Keratinocyte (primary cell): Measurements from ENCODE around the gene ADCYAP1R1. TPM values are rescaled to one million over a fixed set of nuclear protein-coding genes. Genes with fewer than 3 reads are reported as not detected.

Source experiments
- DNase-seq: peaks from one replicate; pipeline ENCODE4 v3.0.0-alpha.2; 2011; ENCODE audit warnings: low read depth, missing footprints, low spot score
- FAIRE-seq: peaks from 2 replicates; lab custom pipeline; 2011; peaks lifted over from hg19 to GRCh38; lab: Jason Lieb, UNC
- H2AFZ ChIP-seq: 2 replicates; pipeline ENCODE4 v1.6.0; 2012; ENCODE audit warnings: low read length, control low read depth, inconsistent platforms; ENCODE audit not compliant: control insufficient read depth
- H3K27ac ChIP-seq: 2 replicates; pipeline ENCODE4 v1.5.1; 2011; ENCODE audit warnings: low read length; ENCODE audit not compliant: control insufficient read depth, insufficient read depth
- H3K27me3 ChIP-seq: 3 replicates; pipeline ENCODE4 v1.6.0; 2011; ENCODE audit warnings: low read length; ENCODE audit not compliant: control insufficient read depth, insufficient read depth; ENCODE audit errors: extremely low read depth
- H3K36me3 ChIP-seq, 2 experiments: 2 replicates in 1 of 2; 3 replicates in 1 of 2; pipeline ENCODE4 v1.5.1; 2011; ENCODE audit warnings: low read length in 2 of 2, mild to moderate bottlenecking in 1 of 2; ENCODE audit not compliant: control insufficient read depth in 2 of 2, insufficient read depth in 2 of 2; ENCODE audit errors: extremely low read depth in 1 of 2
- H3K4me1 ChIP-seq: 3 replicates; pipeline ENCODE4 v1.5.1; 2011; ENCODE audit warnings: low read length; ENCODE audit not compliant: control insufficient read depth, insufficient read depth; ENCODE audit errors: extremely low read depth
- H3K4me2 ChIP-seq: 3 replicates; pipeline ENCODE4 v1.6.0; 2011; ENCODE audit warnings: low read depth, low read length; ENCODE audit not compliant: control insufficient read depth, insufficient read depth; ENCODE audit errors: extremely low read depth
- H3K4me3 ChIP-seq, 3 experiments: fragments of 200-600 bp in 1 of 3; sonication (generic) in 1 of 3; 2 replicates in 2 of 3; 3 replicates in 1 of 3; pipeline ENCODE4 v1.5.1; 2011 to 2016; ENCODE audit warnings: low read length in 3 of 3, mild to moderate bottlenecking in 3 of 3, control low read depth in 2 of 3, inconsistent platforms in 1 of 3, low read depth in 1 of 3, mixed read lengths in 1 of 3, mixed run types in 1 of 3, moderate library complexity in 1 of 3; ENCODE audit not compliant: control insufficient read depth in 2 of 3, insufficient read depth in 2 of 3; ENCODE audit errors: extremely low read depth in 1 of 3
- H3K79me2 ChIP-seq: 2 replicates; pipeline ENCODE4 v1.6.0; 2012; ENCODE audit warnings: low read length; ENCODE audit not compliant: control insufficient read depth, insufficient read depth
- H3K9ac ChIP-seq: 3 replicates; pipeline ENCODE4 v1.6.0; 2011; ENCODE audit warnings: low read length; ENCODE audit not compliant: control insufficient read depth, insufficient read depth; ENCODE audit errors: extremely low read depth
- H3K9me1 ChIP-seq: 3 replicates; pipeline ENCODE4 v1.6.0; 2011; ENCODE audit warnings: low read length; ENCODE audit not compliant: control insufficient read depth, insufficient read depth; ENCODE audit errors: extremely low read depth
- H3K9me3 ChIP-seq: 2 replicates; pipeline ENCODE4 v1.5.1; 2012; ENCODE audit warnings: low read depth, low read length; ENCODE audit not compliant: control insufficient read depth
- H4K20me1 ChIP-seq: 3 replicates; pipeline ENCODE4 v1.6.0; 2011; ENCODE audit warnings: low read length; ENCODE audit not compliant: control insufficient read depth, insufficient read depth; ENCODE audit errors: extremely low read depth
- CTCF ChIP-seq, 3 experiments: IDR thresholded peaks in 1 of 3; conservative IDR thresholded peaks in 1 of 3; optimal IDR thresholded peaks in 1 of 3; 2 replicates in 2 of 3; 3 replicates in 1 of 3; pipeline versions ENCODE3 to v1.5.1; 2011; ENCODE audit warnings: low read length in 3 of 3, mild to moderate bottlenecking in 3 of 3, moderate library complexity in 2 of 3, control low read depth in 1 of 3, inconsistent platforms in 1 of 3; ENCODE audit not compliant: insufficient read depth in 2 of 3; ENCODE audit errors: extremely low read depth in 1 of 3
- EZH2 ChIP-seq: IDR thresholded peaks from one replicate; pipeline ENCODE4 v1.6.1; 2012; ENCODE audit warnings: inconsistent platforms, mild to moderate bottlenecking, low read length, moderate library complexity
- dilution Hi-C: fragments of 300-500 bp; cut with MboI; formaldehyde crosslinking; loops from one replicate; pipeline ENCODE4 v1.7.0; 2020; ENCODE audit warnings: low sequenced_read_pairs; ENCODE audit not compliant: extremely low pct_ligation_motif_present
- polyA plus RNA-seq, 5 experiments: library from polyadenylated mRNA; depleted of rRNA in 3 of 5; stranded (reverse) in 3 of 5; stranded (forward) in 1 of 5; unstranded in 1 of 5; fragments of >200 nt; gene quantifications; 1 replicate in 1 of 5; 2 replicates in 3 of 5; 3 replicates in 1 of 5; pipeline versions ENCODE4 v1.2.1 to v1.2.3, GENCODE V29; 2011 to 2012; ENCODE audit warnings: missing spikeins in 2 of 5, low read depth in 1 of 5, low replicate concordance in 1 of 5

The ADCYAP1R1 gene
- polyA plus RNA-seq, 1 donor (not counting 4 experiments of a cell fraction or from before 2014, with no cell fraction given): not detected

GRCh38 chr7:31099451-31100444 lies 47.6 kb downstream of the ADCYAP1R1 start:
- TF ChIP-seq EZH2: no peak
- TF ChIP-seq CTCF (optimal IDR thresholded peaks at IDR 0.05 in 1 of 3, IDR thresholded peaks at IDR 0.05 in 1 of 3, conservative IDR thresholded peaks at IDR 0.05 in 1 of 3; ENCODE audit: extremely low read depth in 1 of 3, insufficient read depth in 2 of 3, low read length in 3 of 3): no peak
- Histone ChIP-seq H3K27ac (no peak overlapping the region), H3K9me3 (no peaks in the 10 kb centered on the region), H3K79me2 (no peaks in the 10 kb centered on the region), H3K9me1 (no peaks in the 10 kb centered on the region), H3K4me1 (no peaks in the 10 kb centered on the region), H3K4me2 (no peak overlapping the region), H2AFZ (no peak overlapping the region), H3K4me3 (no peak overlapping the region), H3K9ac (no peak overlapping the region), H3K36me3 (no peaks in the 10 kb centered on the region), H3K27me3 (peaks cover 26% of the 10 kb centered on the region), H4K20me1 (no peaks in the 10 kb centered on the region)
- FAIRE-seq (no peak), DNase-seq (no peak)
- dilution Hi-C loops: loop anchor here (25.0 kb wide), 2 partner anchors 112 to 287 kb away; no protein-coding TSS in a partner anchor

DNA sequence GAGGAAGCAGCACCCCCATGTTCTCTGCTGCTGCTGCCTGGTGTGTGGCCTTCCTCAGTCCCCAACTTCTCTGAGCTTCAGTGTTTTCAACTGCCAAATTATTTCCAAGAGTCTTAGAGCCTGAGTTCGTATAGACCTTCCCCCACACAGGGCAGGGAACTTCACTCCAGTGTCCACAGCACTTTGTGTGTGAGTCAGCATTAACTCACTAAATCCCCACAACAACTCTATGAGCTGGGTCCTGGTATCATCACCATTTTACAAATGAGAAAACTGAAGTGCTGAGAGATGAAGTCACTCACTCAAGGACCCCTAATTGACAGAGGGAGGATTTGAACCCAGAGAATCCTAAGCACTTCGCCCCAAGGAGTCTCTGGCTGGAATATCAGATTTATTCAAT lies 48.3 kb downstream of the ADCYAP1R1 start:
- Histone ChIP-seq H3K4me1 (no peaks in the 10 kb centered on the region), H3K27ac (no peak overlapping the region), H3K36me3 (no peaks in the 10 kb centered on the region), H3K4me2 (no peak overlapping the region), H3K4me3 (no peak overlapping the region), H3K27me3 (peaks cover 26% of the 10 kb centered on the region), H4K20me1 (no peaks in the 10 kb centered on the region), H3K9me1 (no peaks in the 10 kb centered on the region), H3K79me2 (no peaks in the 10 kb centered on the region), H3K9ac (no peak overlapping the region), H2AFZ (no peak overlapping the region), H3K9me3 (no peaks in the 10 kb centered on the region)
- dilution Hi-C loops: loop anchor here (25.0 kb wide), 2 partner anchors 113 to 288 kb away; no protein-coding TSS in a partner anchor
- DNase-seq (no peak), FAIRE-seq (no peak)
- TF ChIP-seq EZH2 (no peak), CTCF (optimal IDR thresholded peaks at IDR 0.05 in 1 of 3, IDR thresholded peaks at IDR 0.05 in 1 of 3, conservative IDR thresholded peaks at IDR 0.05 in 1 of 3; ENCODE audit: extremely low read depth in 1 of 3, insufficient read depth in 2 of 3, low read length in 3 of 3) (no peak)
